Dendritic cell treated with granulocyte-macrophage colony-stimulating factor and Interleukin-4, amounts not matched to agents 40 ng/mL and 50 ng/mL, for 4 days (primary cell): ENCODE measurements around the gene CIB4.

ENCODE experiments used
- H3K27ac Mint-ChIP-seq: one replicate; pipeline ENCODE4 v1.8.0; 2022; ENCODE audit warnings: mild to moderate bottlenecking, mixed read lengths
- H3K27me3 Mint-ChIP-seq: one replicate; pipeline ENCODE4 v1.8.0; 2022; ENCODE audit warnings: mild to moderate bottlenecking, mixed read lengths
- H3K36me3 Mint-ChIP-seq: one replicate; pipeline ENCODE4 v1.8.0; 2022; ENCODE audit warnings: low read depth, mixed read lengths
- H3K4me1 Mint-ChIP-seq: one replicate; pipeline ENCODE4 v1.8.0; 2022; ENCODE audit warnings: low read depth, mixed read lengths
- H3K4me3 Mint-ChIP-seq: one replicate; pipeline ENCODE4 v1.8.0; 2022; ENCODE audit warnings: mild to moderate bottlenecking, moderate library complexity, mixed read lengths
- H3K9me3 Mint-ChIP-seq: one replicate; pipeline ENCODE4 v1.8.0; 2022; ENCODE audit warnings: mixed read lengths
- intact Hi-C: fragments of 100-400 bp; cut with micrococcal nuclease; formaldehyde crosslinking; loops from one replicate; pipeline ENCODE4 v1.15.0; 2022

CIB4 gene

GRCh38 chr2:26640781-26641564 lies at the start of gene CIB4:
TSS of gene CIB4 (minus strand) at chr2:26641366. CDS start at chr2:26641314, 52 bp downstream.
- H3K27me3 Mint-ChIP-seq = peaks cover 40% of the 10 kb centered on the region
- H3K4me3 Mint-ChIP-seq = no peak within 1 kb of the TSS
- H3K9me3 Mint-ChIP-seq = no peaks in the 10 kb centered on the region
- H3K27ac Mint-ChIP-seq = no peak within 1 kb of the TSS
- peaks cover 8% of the 10 kb centered on the region for H3K4me1 Mint-ChIP-seq
- H3K36me3 Mint-ChIP-seq = no peaks in the 10 kb centered on the region
- intact Hi-C loops = no loop called here

GRCh38 chr2:26687801-26688200 lies 46.6 kb upstream of the CIB4 start:
- intact Hi-C loops = no loop called here
- no peaks in the 10 kb centered on the region for H3K36me3 Mint-ChIP-seq
- H3K4me3 Mint-ChIP-seq = no peak overlapping the region
- no peaks in the 10 kb centered on the region for H3K9me3 Mint-ChIP-seq
- H3K4me1 Mint-ChIP-seq = no peaks in the 10 kb centered on the region
- H3K27me3 Mint-ChIP-seq = peaks cover 65% of the 10 kb centered on the region
- H3K27ac Mint-ChIP-seq = no peak overlapping the region

DNA sequence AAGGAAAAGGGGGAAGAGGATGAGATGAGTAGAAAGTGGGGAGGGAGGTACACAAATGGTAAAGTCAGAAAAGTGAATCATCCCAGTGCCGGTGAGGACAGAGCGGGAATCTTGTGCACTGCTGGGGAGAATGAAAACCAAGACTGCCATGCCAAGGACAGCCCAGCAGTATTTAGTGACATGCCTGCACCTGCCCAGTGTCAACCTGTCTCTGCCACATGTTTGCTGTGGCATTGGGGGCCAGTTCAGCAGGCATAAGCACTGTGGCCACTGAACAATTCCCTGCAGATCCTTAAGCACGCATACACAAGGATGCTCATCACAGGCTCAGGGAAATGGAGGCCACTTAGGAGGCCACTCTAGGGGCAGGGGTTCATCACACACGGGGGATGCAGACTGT lies 46.2 kb upstream of the CIB4 start:
- Mint-ChIP-seq H3K27ac (no peak overlapping the region), H3K4me3 (no peak overlapping the region), H3K4me1 (no peaks in the 10 kb centered on the region), H3K9me3 (no peaks in the 10 kb centered on the region), H3K36me3 (no peaks in the 10 kb centered on the region), H3K27me3 (peaks cover 68% of the 10 kb centered on the region)
- intact Hi-C loops = no loop called here

DNA sequence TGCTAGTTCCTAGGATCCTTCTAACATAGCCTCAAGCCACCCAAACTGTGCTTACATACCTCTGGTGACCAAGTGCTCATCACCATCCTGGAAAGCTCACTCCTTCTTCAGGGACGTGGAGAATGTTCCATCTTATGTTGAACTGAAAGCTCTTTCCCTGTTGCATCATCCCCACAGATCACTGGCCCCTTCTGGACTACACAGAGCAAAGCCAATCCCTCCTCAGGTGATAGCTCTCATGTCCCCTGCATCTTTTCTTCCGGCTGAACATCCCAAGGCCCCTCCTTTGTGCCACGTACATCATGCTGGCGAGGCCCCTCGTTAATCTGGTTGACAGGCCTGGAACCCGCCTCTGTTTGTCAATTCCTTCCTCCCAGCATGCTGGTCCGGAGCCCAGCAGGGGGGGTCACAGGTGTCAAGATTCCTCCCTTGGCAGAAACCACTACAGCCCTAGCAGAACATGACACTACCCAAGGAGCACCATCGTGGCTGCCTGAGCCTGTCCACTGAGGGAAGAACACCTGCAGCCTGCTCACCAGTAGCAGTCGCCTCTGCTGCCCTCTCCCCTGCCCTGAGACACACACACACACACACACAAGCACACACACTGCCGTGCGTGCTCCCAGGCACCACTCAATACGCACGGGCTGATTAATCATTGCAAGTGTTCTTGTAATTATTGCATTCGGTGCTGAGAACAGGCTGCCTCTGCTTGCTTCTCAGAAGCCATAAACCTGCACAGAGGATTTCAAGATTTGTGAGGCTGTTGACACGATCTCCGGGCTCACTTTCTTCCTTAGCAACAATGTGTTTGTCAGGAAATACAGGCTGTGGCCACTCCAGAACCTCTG lies 45.0 kb upstream of the CIB4 start:
- H3K36me3 Mint-ChIP-seq = no peaks in the 10 kb centered on the region
- no peak overlapping the region for H3K4me3 Mint-ChIP-seq
- H3K27ac Mint-ChIP-seq = no peak overlapping the region
- H3K27me3 Mint-ChIP-seq = peaks cover 59% of the 10 kb centered on the region
- intact Hi-C loops = no loop called here
- no peaks in the 10 kb centered on the region for H3K4me1 Mint-ChIP-seq
- no peaks in the 10 kb centered on the region for H3K9me3 Mint-ChIP-seq

DNA sequence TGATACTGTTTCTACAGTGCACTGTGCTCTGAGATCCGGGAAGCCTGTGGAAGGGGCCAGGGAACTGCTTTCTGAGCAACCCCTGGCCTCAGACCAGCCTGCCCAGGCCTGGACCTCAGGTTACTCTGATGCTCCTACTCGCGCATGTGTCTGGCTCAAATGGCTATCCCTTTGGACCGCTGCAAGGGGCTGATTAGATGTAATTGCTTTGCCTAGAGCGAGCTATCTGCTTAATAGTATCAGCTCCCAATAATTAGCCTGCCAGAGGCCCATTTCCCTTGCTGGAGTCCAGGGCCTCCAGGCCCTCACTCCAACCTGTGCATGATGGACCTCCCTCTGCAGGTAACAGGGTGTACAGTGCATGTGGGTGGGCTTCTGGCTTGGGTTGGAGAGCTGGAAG lies 44.2 kb upstream of the CIB4 start:
- Mint-ChIP-seq H3K27me3 (peaks cover 53% of the 10 kb centered on the region), H3K4me1 (no peaks in the 10 kb centered on the region), H3K36me3 (no peaks in the 10 kb centered on the region), H3K9me3 (no peaks in the 10 kb centered on the region), H3K27ac (no peak overlapping the region), H3K4me3 (no peak overlapping the region)
- intact Hi-C loops = no loop called here

- Mint-ChIP-seq H3K27me3 (peaks cover 50% of the 10 kb centered on the region), H3K36me3 (no peaks in the 10 kb centered on the region), H3K9me3 (no peaks in the 10 kb centered on the region), H3K4me3 (no peak overlapping the region), H3K4me1 (peaks cover 14% of the 10 kb centered on the region), H3K27ac (no peak overlapping the region)
- intact Hi-C loops = no loop called here
These were observed 42.4 kb upstream of the CIB4 start for GRCh38 chr2:26683583-26683982.

DNA sequence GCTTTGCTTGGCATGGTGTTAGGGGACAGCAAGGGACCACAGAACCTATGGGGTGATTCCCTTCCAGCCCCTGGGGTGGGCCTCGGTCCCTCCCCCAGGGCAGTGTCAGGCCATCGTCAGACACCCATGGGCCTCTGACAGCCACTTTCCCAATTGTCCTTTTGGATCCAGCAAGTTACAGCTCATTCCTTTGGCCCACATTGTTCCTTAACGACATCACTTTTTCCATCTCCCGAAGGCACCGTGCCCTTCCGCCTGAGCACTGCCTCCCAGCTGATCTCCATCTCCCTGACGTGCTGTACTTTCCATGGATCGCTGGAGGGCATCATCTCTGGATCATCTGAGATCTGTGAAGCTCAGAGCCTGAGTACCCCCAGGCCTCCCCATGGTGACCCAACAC lies 41.0 kb upstream of the CIB4 start:
- H3K27me3 Mint-ChIP-seq = peaks cover 43% of the 10 kb centered on the region

DNA sequence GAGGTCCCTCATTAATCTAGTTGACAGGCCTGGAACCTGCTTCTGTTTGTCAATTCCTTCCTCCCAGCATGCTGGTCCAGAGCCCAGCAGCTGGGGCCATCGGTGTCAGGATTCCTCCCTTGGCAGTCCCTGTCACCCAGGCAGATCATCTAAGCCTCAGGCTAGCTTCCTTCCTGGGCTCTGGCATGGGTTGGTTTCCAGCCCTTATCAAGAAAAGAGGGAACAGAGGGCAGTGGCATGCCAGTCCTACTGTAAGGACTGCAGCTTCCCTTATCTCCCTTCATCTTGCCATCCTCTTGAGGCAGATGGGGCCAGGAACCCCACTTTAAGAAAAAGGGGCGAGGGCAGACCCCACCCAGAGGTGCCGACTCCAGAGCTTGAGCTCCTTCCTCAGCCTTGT lies 40.5 kb upstream of the CIB4 start:
- no peak overlapping the region for H3K27ac Mint-ChIP-seq
- H3K27me3 Mint-ChIP-seq = peaks cover 38% of the 10 kb centered on the region
- no peaks in the 10 kb centered on the region for H3K36me3 Mint-ChIP-seq

More for the DNA sequence above, 41.0 kb upstream of the CIB4 start:
- Mint-ChIP-seq H3K9me3 (no peaks in the 10 kb centered on the region), H3K4me1 (peaks cover 14% of the 10 kb centered on the region), H3K27ac (no peak overlapping the region), H3K4me3 (no peak overlapping the region), H3K36me3 (no peaks in the 10 kb centered on the region)
- intact Hi-C loops = no loop called here

GRCh38 chr2:26679867-26680266 lies 38.7 kb upstream of the CIB4 start:
- H3K4me1 Mint-ChIP-seq = peaks cover 14% of the 10 kb centered on the region
- H3K4me3 Mint-ChIP-seq = no peak overlapping the region
- intact Hi-C loops = no loop called here
- no peaks in the 10 kb centered on the region for H3K36me3 Mint-ChIP-seq
- peaks cover 22% of the 10 kb centered on the region for H3K27me3 Mint-ChIP-seq
- H3K9me3 Mint-ChIP-seq = no peaks in the 10 kb centered on the region
- H3K27ac Mint-ChIP-seq = no peak overlapping the region

More for the DNA sequence above, 40.5 kb upstream of the CIB4 start:
- Mint-ChIP-seq H3K9me3 (no peaks in the 10 kb centered on the region), H3K4me1 (peaks cover 14% of the 10 kb centered on the region), H3K4me3 (no peak overlapping the region)
- intact Hi-C loops = no loop called here

DNA sequence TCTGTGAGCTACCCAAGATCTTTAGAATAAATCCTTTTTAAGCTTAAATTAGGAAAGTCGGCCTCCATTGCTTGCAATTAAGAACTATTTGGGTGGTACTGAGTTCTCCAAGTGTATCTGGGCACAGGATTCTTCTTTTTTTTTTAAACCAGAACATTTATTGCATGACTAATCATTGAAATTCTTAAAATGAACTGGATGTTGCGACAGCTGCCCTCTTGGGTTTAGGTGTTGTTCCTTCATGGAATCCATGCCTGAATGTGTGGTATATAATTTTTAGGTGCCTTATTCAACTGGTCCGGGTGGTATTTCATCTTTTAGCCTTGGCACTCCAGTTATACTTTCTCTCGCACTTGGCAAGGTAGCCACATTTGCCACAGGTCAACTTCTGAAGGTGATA lies 36.9 kb upstream of the CIB4 start:
- Mint-ChIP-seq H3K4me1 (peaks cover 14% of the 10 kb centered on the region), H3K4me3 (no peak overlapping the region), H3K27ac (no peak overlapping the region), H3K36me3 (no peaks in the 10 kb centered on the region), H3K27me3 (peaks cover 24% of the 10 kb centered on the region), H3K9me3 (no peaks in the 10 kb centered on the region)
- intact Hi-C loops = no loop called here

DNA sequence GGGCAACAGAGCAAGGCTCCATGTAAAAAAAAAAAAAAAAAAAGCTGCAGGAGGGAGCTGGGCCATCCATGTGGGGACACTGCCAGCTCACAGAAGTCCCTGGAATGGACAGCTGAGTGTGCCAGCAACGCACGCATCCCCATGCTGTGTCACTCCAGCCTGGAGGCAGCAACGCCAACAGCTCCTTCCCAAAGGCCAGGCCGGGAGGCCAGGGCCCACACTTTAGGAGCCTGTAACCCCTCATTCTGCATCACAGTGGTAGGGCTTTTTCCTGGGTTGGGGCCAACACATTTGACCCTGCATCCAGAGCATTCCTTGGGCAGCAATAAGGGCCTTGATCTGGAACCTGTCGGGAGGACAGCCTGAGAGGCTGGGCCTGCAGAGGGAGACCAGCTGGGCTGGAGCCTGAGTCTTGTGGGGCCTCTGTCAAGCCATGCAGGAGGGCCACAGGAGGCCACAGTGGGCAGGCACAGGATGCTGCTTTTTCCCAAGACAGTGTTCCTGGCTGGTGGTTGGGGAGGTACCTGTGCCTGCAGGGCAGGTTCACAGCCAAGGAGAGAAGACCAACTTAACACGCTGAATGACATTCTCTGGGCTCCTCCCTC lies 34.6 kb upstream of the CIB4 start:
- H3K36me3 Mint-ChIP-seq = no peaks in the 10 kb centered on the region
- peaks cover 22% of the 10 kb centered on the region for H3K27me3 Mint-ChIP-seq
- intact Hi-C loops = no loop called here
- no peak overlapping the region for H3K4me3 Mint-ChIP-seq
- peaks cover 14% of the 10 kb centered on the region for H3K4me1 Mint-ChIP-seq
- H3K27ac Mint-ChIP-seq = no peak overlapping the region
- no peaks in the 10 kb centered on the region for H3K9me3 Mint-ChIP-seq

GRCh38 chr2:26674771-26675170 lies 33.6 kb upstream of the CIB4 start:
- no peaks in the 10 kb centered on the region for H3K9me3 Mint-ChIP-seq
- peaks cover 28% of the 10 kb centered on the region for H3K27me3 Mint-ChIP-seq
- intact Hi-C loops = no loop called here
- H3K4me3 Mint-ChIP-seq = no peak overlapping the region
- H3K27ac Mint-ChIP-seq = no peak overlapping the region
- H3K36me3 Mint-ChIP-seq = no peaks in the 10 kb centered on the region
- peaks cover 9% of the 10 kb centered on the region for H3K4me1 Mint-ChIP-seq

DNA sequence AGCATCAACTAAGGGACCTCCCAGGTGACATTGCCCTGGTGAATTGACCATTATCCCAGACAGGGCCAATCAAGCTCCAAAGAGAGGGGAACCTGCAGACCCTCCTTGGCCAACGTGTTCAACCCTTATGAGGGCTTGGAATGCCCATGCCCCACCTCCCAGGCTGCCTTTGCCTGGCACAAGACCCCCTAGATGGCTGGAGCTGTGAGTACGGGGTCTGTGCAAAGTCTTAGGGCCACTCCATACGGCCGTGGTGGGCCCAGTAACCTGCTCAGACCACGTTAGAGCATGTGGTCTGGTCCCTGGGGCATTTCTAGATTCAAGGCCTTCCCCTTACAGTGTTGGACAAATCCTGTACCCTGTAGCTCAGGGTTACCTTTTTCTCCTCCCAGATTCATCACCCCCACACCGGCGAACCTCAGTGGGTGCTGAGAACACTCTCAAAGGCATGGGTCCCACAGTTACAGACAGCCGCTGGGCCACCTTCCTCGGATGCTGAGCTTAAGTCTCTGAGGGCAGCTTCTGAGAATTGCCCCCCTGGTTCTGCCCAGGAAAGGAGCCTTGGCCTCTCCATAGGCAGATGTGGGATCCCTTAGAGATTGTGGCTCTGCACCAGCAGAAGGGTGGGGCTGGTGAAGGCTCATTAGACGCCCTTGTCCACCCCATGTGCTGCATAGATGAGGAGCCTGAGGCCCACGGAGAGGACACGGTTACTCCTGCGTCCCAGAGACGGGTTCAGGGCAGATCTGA lies 33.0 kb upstream of the CIB4 start:
- Mint-ChIP-seq H3K4me1 (peaks cover 3% of the 10 kb centered on the region), H3K9me3 (no peaks in the 10 kb centered on the region), H3K27me3 (peaks cover 27% of the 10 kb centered on the region), H3K4me3 (no peak overlapping the region), H3K27ac (no peak overlapping the region), H3K36me3 (no peaks in the 10 kb centered on the region)
- intact Hi-C loops = no loop called here
